ENCODE results near the gene MDM1.

The MDM1 gene

GRCh38 chr12:68334132-68334531 is 2.0 kb upstream of the MDM1 start:
- peak overlapping the region; percentile 76 for H2AFZ ChIP-seq (ENCODE audit: low read length)
- no peaks in the 10 kb centered on the region for H3F3A ChIP-seq (ENCODE audit: low read depth)
- H3K4me1 ChIP-seq (ENCODE audit: insufficient read depth, low read length, poor library complexity, severe bottlenecking): peaks cover 53% of the 10 kb centered on the region
- TF ChIP-seq EZH2phosphoT487 (IDR thresholded peaks at IDR 0.05; ENCODE audit: borderline replicate concordance) (no peak), CTCF (conservative IDR thresholded peaks at IDR 0.05; ENCODE audit: low read length) (peak; percentile 70)
- H3K36me3 ChIP-seq (ENCODE audit: insufficient read depth, low read length): no peaks in the 10 kb centered on the region
- peaks cover 14% of the 10 kb centered on the region for H3K79me2 ChIP-seq (ENCODE audit: insufficient read depth, low read length)
- no peaks in the 10 kb centered on the region for H3K9me3 ChIP-seq (ENCODE audit: insufficient read depth, low read depth, low read length)
- peak overlapping the region; percentile 75 for H3K9ac ChIP-seq (ENCODE audit: low read depth, low read length, poor library complexity, severe bottlenecking)
- no peaks in the 10 kb centered on the region for H3K27me3 ChIP-seq (ENCODE audit: insufficient read depth, low read length, poor library complexity, severe bottlenecking)
- peak overlapping the region; percentile 59 for H3K4me2 ChIP-seq (ENCODE audit: low read depth, low read length, poor library complexity, severe bottlenecking)
- H3K9me2 ChIP-seq (replicated peaks; ENCODE audit: low read depth, low read length): no peaks in the 10 kb centered on the region
- H3K4me3 ChIP-seq (ENCODE audit: low read length, poor library complexity, severe bottlenecking): peak overlapping the region; percentile 32
- H4K20me1 ChIP-seq (ENCODE audit: insufficient read depth, low read length, poor library complexity, severe bottlenecking): no peaks in the 10 kb centered on the region

DNA sequence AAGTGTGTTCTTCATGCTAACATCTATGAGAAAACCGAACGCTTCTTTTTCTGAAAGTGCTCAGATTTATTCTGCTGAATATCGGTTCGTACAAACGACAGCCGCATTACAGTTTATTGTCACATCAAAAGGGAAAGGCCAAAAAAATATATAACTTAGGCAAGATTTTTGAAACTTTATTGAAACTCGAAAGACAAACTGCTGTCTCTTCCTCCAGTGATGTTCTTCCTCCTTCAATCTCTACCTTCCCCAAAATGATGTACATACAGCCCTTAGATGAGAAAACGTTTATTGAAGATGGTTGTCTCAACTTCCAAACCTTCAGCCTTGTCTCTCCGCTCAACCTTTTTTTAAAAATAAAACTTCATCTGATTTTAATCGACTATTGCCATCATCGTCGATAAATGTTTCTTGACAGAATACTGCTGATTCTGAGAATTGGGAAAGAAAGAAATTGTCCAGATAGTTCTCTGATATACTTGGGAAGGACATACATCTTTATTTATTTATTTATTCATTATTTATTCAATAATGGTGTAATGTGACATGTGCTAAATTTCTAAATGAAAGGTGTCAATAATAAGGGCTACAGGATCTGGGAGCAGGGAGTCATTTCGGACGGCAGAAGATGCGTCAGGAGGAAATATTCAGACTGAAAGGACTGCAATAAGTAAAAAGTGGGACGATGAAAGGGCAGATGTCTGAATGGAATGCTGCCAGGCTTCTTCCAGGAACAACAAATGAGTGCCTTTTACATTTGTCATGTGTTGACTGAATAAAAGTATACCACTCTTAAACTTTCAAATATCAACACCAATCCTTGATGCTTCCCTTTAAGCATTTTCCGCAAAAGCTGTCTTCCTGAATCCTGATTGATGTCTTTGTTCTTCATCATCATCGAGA is 817 bp upstream of the MDM1 start:
- Histone ChIP-seq H3K9ac (ENCODE audit: low read depth, low read length, poor library complexity, severe bottlenecking) (peak overlapping the region; percentile 75), H3K9me2 (replicated peaks; ENCODE audit: low read depth, low read length) (no peaks in the 10 kb centered on the region)

GRCh38 chr12:68331500-68331868 is 678 bp downstream of the MDM1 start:
- Histone ChIP-seq H3K4me1 (ENCODE audit: insufficient read depth, low read length, poor library complexity, severe bottlenecking) (peaks cover 77% of the 10 kb centered on the region), H3K4me3 (ENCODE audit: low read length, poor library complexity, severe bottlenecking) (peak overlapping the region; percentile 90), H3K27me3 (ENCODE audit: insufficient read depth, low read length, poor library complexity, severe bottlenecking) (no peaks in the 10 kb centered on the region), H3F3A (ENCODE audit: low read depth) (no peaks in the 10 kb centered on the region), H3K4me2 (ENCODE audit: low read depth, low read length, poor library complexity, severe bottlenecking) (peak overlapping the region; percentile 87), H3K9ac (ENCODE audit: low read depth, low read length, poor library complexity, severe bottlenecking) (peak overlapping the region; percentile 77), H3K9me3 (ENCODE audit: insufficient read depth, low read depth, low read length) (no peaks in the 10 kb centered on the region), H3K9me2 (replicated peaks; ENCODE audit: low read depth, low read length) (no peaks in the 10 kb centered on the region), H3K36me3 (ENCODE audit: insufficient read depth, low read length) (no peaks in the 10 kb centered on the region), H2AFZ (ENCODE audit: low read length) (peak overlapping the region; percentile 85), H4K20me1 (ENCODE audit: insufficient read depth, low read length, poor library complexity, severe bottlenecking) (no peaks in the 10 kb centered on the region), H3K79me2 (ENCODE audit: insufficient read depth, low read length) (peaks cover 26% of the 10 kb centered on the region)
- no peak for TF ChIP-seq CTCF (conservative IDR thresholded peaks at IDR 0.05; ENCODE audit: low read length)
- no peak for TF ChIP-seq EZH2phosphoT487 (IDR thresholded peaks at IDR 0.05; ENCODE audit: borderline replicate concordance)

More for the DNA sequence above, 817 bp upstream of the MDM1 start:
- no peaks in the 10 kb centered on the region for H3K27me3 ChIP-seq (ENCODE audit: insufficient read depth, low read length, poor library complexity, severe bottlenecking)
- no peaks in the 10 kb centered on the region for H3K36me3 ChIP-seq (ENCODE audit: insufficient read depth, low read length)
- H3F3A ChIP-seq (ENCODE audit: low read depth): no peaks in the 10 kb centered on the region
- peak overlapping the region; percentile 92 for H3K4me2 ChIP-seq (ENCODE audit: low read depth, low read length, poor library complexity, severe bottlenecking)
- TF ChIP-seq CTCF (conservative IDR thresholded peaks at IDR 0.05; ENCODE audit: low read length) (no peak), EZH2phosphoT487 (IDR thresholded peaks at IDR 0.05; ENCODE audit: borderline replicate concordance) (no peak)
- no peaks in the 10 kb centered on the region for H4K20me1 ChIP-seq (ENCODE audit: insufficient read depth, low read length, poor library complexity, severe bottlenecking)
- peaks cover 63% of the 10 kb centered on the region for H3K4me1 ChIP-seq (ENCODE audit: insufficient read depth, low read length, poor library complexity, severe bottlenecking)
- H3K9me3 ChIP-seq (ENCODE audit: insufficient read depth, low read depth, low read length): no peaks in the 10 kb centered on the region
- H2AFZ ChIP-seq (ENCODE audit: low read length): peak overlapping the region; percentile 94
- H3K79me2 ChIP-seq (ENCODE audit: insufficient read depth, low read length): peaks cover 24% of the 10 kb centered on the region
- peak overlapping the region; percentile 90 for H3K4me3 ChIP-seq (ENCODE audit: low read length, poor library complexity, severe bottlenecking)
